ENCODE measurements around the gene TRMT61A. TPM values are rescaled to one million over a fixed set of nuclear protein-coding genes. Genes with fewer than 3 reads are reported as not detected.
"Not testable (repeated sequence)": the region's sequence is repeated elsewhere in the genome, so short reads cannot be mapped to it uniquely, and the experiment has no call there.

The TRMT61A gene
- total and polyA plus RNA-seq, 2 experiments from 2014 or later: 13.3 to 15.0 TPM

DNA sequence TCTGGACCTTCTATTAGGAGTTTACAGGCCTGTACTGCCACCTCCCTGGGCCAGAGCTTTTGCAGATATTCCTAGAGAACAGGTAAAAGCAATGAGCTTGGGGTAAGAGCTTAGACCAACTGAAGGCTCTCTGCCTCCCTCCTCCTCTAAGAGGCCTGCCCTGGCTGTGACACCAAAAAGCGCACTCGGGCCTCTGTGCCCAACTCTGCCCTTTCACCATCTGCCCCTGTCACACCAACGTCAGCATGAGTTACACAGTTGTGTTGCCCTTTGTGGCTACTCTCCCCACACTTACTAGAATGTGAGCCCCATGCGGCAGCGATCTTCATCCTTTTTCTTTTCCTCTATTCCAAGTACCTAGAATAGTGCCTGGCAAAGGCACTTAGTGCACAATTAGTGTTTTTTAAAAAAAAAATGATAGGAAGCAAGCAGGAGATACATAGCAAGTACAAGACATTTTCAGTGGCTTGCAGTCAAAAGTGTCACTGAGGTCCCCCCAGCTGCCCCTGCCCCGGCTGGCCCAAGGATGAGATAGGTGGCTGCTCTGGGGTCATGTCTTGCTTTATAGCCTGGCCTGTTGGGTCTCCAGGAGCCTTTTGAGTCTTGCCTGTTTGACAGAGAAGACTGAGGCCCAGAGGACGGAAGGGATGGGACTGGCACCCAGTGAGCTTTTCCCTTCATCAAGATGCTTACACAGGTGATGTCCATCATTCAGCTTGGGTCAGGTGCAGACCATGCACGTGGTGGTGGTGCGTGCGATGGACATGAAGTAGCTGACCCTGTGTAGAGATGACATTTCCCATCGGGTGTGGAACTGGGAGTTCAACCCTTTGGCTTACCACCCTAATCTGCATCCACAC, 18.9 kb upstream of the TRMT61A start:
- Histone ChIP-seq H3K9me3 (ENCODE audit: low read depth) (no peaks in the 10 kb centered on the region), H3K27me3 (replicated peaks; ENCODE audit: insufficient read depth) (no peaks in the 10 kb centered on the region), H3K4me1 (ENCODE audit: insufficient read depth) (peaks cover 16% of the 10 kb centered on the region), H4K20me1 (ENCODE audit: insufficient read depth) (no peaks in the 10 kb centered on the region), H3F3A (ENCODE audit: insufficient read depth) (peaks cover 29% of the 10 kb centered on the region), H2AFZ (no peak overlapping the region), H3K9me2 (ENCODE audit: insufficient read depth) (no peaks in the 10 kb centered on the region), H3K79me2 (ENCODE audit: insufficient read depth) (0 out of 2 replicates have a peak, but pooled peaks cover 4% of the 10 kb centered on the region), H3K27ac (no peak overlapping the region), H3K4me2 (ENCODE audit: unreplicated experiment) (no peak overlapping the region), H3K9ac (no peak overlapping the region), H3K4me3 (no peak overlapping the region), H3K36me3 (ENCODE audit: low read depth) (peaks cover 15% of the 10 kb centered on the region; the same call in 1 of the 2 replicates)
- no peak for DNase-seq
- in situ Hi-C loops (cut with MboI): no loop called here
- TF ChIP-seq EZH2 (IDR thresholded peaks at IDR 0.05; ENCODE audit: insufficient read depth, poor library complexity, severe bottlenecking) (no peak), EZH2phosphoT487 (IDR thresholded peaks at IDR 0.05; ENCODE audit: insufficient read depth, low read depth) (no peak)
- WGBS, 2 experiments (ENCODE audit: low coverage in 1 of 2, low lambda C conversion rate in 2 of 2, missing lambda C conversion rate in 2 of 2): 91 to 96% methylated on average over 11 of the region's 11 CpGs

DNA sequence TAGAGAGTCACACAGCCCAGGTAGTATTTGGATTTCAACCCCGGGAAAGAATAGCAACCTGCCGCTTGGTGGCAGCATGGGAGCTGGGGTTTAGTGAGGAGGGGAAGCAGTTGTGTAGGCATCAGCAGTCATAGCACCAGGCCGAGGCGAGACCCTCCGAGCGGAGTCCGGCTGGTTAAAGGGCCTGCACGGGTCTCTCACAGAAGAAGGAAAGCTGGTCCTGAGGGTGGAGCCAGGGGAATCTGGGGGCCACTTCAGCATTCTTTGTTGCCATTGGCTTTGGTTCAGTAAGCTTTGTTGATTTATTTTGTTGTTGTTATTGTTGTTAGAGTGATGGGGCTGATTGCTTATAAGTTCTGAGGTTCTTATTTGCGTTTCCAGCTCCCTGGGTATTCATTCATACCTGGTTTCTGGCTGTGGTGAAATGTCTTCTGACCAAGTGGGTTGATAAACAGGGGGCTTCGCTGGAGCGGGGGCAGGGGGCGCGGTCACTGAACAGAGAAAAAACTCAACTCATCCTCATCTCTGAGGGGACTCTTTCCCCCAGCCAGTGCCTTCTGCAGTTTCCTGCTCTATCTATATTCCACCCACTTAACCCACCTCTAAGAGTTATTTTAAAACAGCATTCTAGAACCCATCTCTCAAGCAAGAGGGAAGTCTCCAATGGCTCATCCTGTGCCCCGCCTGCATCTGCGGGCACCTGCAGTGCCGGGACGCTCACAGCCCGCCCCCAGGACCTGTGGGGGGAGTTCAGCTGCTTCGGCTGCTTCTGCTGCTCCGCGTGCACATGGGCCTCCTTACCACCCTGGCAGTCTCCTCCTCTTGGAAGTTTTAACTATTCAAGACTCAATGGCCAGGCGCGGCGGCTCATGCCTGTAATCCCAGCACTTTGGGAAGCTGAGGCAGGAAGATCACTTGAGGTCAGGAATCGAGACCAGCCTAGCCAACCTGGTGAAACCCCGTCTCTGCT, 18.0 kb upstream of the TRMT61A start:
- Histone ChIP-seq H3K4me1 (ENCODE audit: insufficient read depth) (peaks cover 16% of the 10 kb centered on the region), H3K9me3 (ENCODE audit: low read depth) (no peaks in the 10 kb centered on the region), H3K27me3 (replicated peaks; ENCODE audit: insufficient read depth) (no peaks in the 10 kb centered on the region), H3K9ac (no peak overlapping the region), H4K20me1 (ENCODE audit: insufficient read depth) (no peaks in the 10 kb centered on the region), H3F3A (ENCODE audit: insufficient read depth) (peaks cover 31% of the 10 kb centered on the region), H2AFZ (no peak overlapping the region), H3K4me3 (no peak overlapping the region), H3K9me2 (ENCODE audit: insufficient read depth) (no peaks in the 10 kb centered on the region), H3K27ac (no peak overlapping the region), H3K79me2 (ENCODE audit: insufficient read depth) (0 out of 2 replicates have a peak, but pooled peaks cover 4% of the 10 kb centered on the region), H3K36me3 (ENCODE audit: low read depth) (peaks cover 15% of the 10 kb centered on the region; the same call in 1 of the 2 replicates), H3K4me2 (ENCODE audit: unreplicated experiment) (no peak overlapping the region)
- WGBS, 2 experiments (ENCODE audit: low coverage in 1 of 2, low lambda C conversion rate in 2 of 2, missing lambda C conversion rate in 2 of 2): 85 to 89% methylated on average over 26 of the region's 26 CpGs
- DNase-seq: no peak
- TF ChIP-seq EZH2 (IDR thresholded peaks at IDR 0.05; ENCODE audit: insufficient read depth, poor library complexity, severe bottlenecking) (no peak), EZH2phosphoT487 (IDR thresholded peaks at IDR 0.05; ENCODE audit: insufficient read depth, low read depth) (no peak)
- in situ Hi-C loops (cut with MboI): no loop called here

DNA sequence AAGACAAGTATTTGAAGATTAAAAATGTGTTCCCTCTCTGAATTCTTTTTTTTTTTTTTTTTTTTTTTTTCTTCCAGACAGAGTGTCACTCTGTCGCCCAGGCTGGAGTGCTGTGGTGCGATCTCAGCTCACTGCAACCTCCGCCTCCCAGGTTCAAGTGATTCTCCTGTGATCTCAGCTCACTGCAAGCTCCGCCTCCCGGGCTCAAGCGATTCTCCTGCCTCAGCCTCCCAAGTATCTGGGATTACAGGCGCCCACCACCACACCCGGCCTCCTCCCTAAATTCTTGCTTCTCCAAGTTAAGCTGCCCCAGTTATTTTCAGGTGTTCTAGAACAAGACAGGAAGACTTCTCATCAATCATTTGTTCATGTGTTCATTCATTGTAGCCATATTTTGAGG, 16.8 kb upstream of the TRMT61A start:
- DNase-seq; H3K79me2 ChIP-seq (ENCODE audit: insufficient read depth); H3K9me3 ChIP-seq (ENCODE audit: low read depth); H4K20me1 ChIP-seq (ENCODE audit: insufficient read depth); in situ Hi-C loops (cut with MboI); H2AFZ ChIP-seq; H3K9me2 ChIP-seq (ENCODE audit: insufficient read depth); H3K27me3 ChIP-seq (replicated peaks; ENCODE audit: insufficient read depth); H3K4me3 ChIP-seq: not testable (repeated sequence)
- Histone ChIP-seq H3K9ac (peak overlapping the region; percentile 73), H3F3A (ENCODE audit: insufficient read depth) (peaks cover 38% of the 10 kb centered on the region), H3K36me3 (ENCODE audit: low read depth) (peaks cover 14% of the 10 kb centered on the region; the same call in 1 of the 2 replicates), H3K4me2 (ENCODE audit: unreplicated experiment) (peak overlapping the region; percentile 25), H3K27ac (peak overlapping the region; percentile 91), H3K4me1 (ENCODE audit: insufficient read depth) (peaks cover 16% of the 10 kb centered on the region)
- WGBS, 2 experiments (ENCODE audit: low coverage in 1 of 2, low lambda C conversion rate in 2 of 2, missing lambda C conversion rate in 2 of 2): 85 to 95% methylated on average over 6 to 8 of the region's 8 CpGs
